Measurements from ENCODE around the gene TFEB. TPM values are rescaled to one million over a fixed set of nuclear protein-coding genes. Genes with fewer than 3 reads are reported as not detected.

The TFEB gene
- total and polyA plus RNA-seq, 2 of the 8 experiments (the other 6 are each of a cell fraction or from before 2014, with no cell fraction given), result 2.3 to 6.7 TPM

GRCh38 chr6:41709375-41709774 is 26.0 kb downstream of the TFEB start (continued):
- TF ChIP-seq JUN (IDR thresholded peaks at IDR 0.05; ENCODE audit: low read depth, low read length), result no peak
